Transverse colon (tissue), 4 donors: Measurements from ENCODE around the gene PHLDB2. TPM values are rescaled to one million over a fixed set of nuclear protein-coding genes. Genes with fewer than 3 reads are reported as not detected.

Experiments
- DNase-seq: peaks from one replicate; pipeline ENCODE4 v3.0.0-alpha.2; 2019
- H3K27ac ChIP-seq, 4 donors: fragments of 200-600 bp; sonication (generic); 2 replicates each; pipeline ENCODE4 v1.5.1; 2016 to 2018; ENCODE audit warnings: inconsistent platforms in 4 of 4
- H3K27me3 ChIP-seq: fragments of 200-600 bp; sonication (generic); 2 replicates; pipeline ENCODE4 v1.5.1; 2017; ENCODE audit warnings: inconsistent platforms
- H3K36me3 ChIP-seq, 4 donors: fragments of 200-600 bp; sonication (generic); 2 replicates each; pipeline ENCODE4 v1.5.1; 2017 to 2019; ENCODE audit warnings: inconsistent platforms in 4 of 4
- H3K4me1 ChIP-seq, 4 donors: fragments of 200-600 bp; sonication (generic); 2 replicates each; pipeline ENCODE4 v1.5.1; 2017 to 2020; ENCODE audit warnings: inconsistent platforms in 4 of 4
- H3K4me3 ChIP-seq, 4 donors: fragments of 200-600 bp; sonication (generic); 1 replicate in 1 of 4; 2 replicates in 3 of 4; pipeline versions ENCODE4 v1.5.1 to v1.6.1; 2017 to 2019; ENCODE audit warnings: inconsistent platforms in 4 of 4
- H3K9me3 ChIP-seq, 2 donors: fragments of 200-600 bp; sonication (generic); 2 replicates each; pipeline ENCODE4 v1.5.1; 2017 to 2019; ENCODE audit warnings: inconsistent platforms in 2 of 2
- EP300 ChIP-seq: sonication (generic); formaldehyde crosslinking; IDR thresholded peaks from one replicate; pipeline ENCODE4 v1.6.1; 2017; ENCODE audit warnings: antibody characterized with exemption, low read depth
- POLR2A ChIP-seq: fragments of 450-650 bp; IDR thresholded peaks from one replicate; pipeline ENCODE4 v1.6.1; 2016; ENCODE audit warnings: antibody characterized with exemption, mild to moderate bottlenecking, moderate library complexity
- POLR2AphosphoS5 ChIP-seq, 3 donors: sonication (generic); formaldehyde crosslinking; IDR thresholded peaks; one replicate each; pipeline ENCODE4 v1.6.1; 2016; ENCODE audit warnings: antibody characterized with exemption in 3 of 3
- WGBS, 2 donors: methylation state at CpG; one replicate each; pipeline ENCODE4 v1.1.5; 2018; ENCODE audit warnings: low coverage in 1 of 2; 5-methylcytosine and 5-hydroxymethylcytosine counted together
- in situ Hi-C, 4 donors: fragments of 200-750 bp; cut with MboI; loops; one replicate each; pipeline versions ENCODE4 v1.15.0 to v1.15.1; 2017; ENCODE audit warnings: low sequenced_read_pairs in 3 of 4, low pct_ligation_motif_present in 1 of 4, low pct_unique_long_range_greater_than_20kb in 1 of 4
- intact Hi-C: fragments of 100-400 bp; cut with DNase I; formaldehyde crosslinking; loops from one replicate; pipeline ENCODE4 v1.15.1; 2023; ENCODE audit warnings: low total_unique reads
- total RNA-seq, 4 donors: library from RNA; depleted of rRNA; stranded (reverse); fragments of >200 nt; gene quantifications; one replicate each; pipeline ENCODE4 v1.1.0, GENCODE V29; 2016
- TF ChIP-seq, protein P1 (sequence below), 5 experiments: fragments of 200-600 bp in 3 of 5; fragments of 450-650 bp in 2 of 5; sonication (generic) in 3 of 5; IDR thresholded peaks; 1 replicate in 2 of 5; 2 replicates in 3 of 5; pipeline ENCODE4 v1.5.1; 2016 to 2017; ENCODE audit warnings: antibody characterized with exemption in 5 of 5, inconsistent platforms in 3 of 5, mild to moderate bottlenecking in 2 of 5, moderate library complexity in 1 of 5

Gene PHLDB2
- total RNA-seq, 4 donors from 2014 or later = 20.3 to 43.8 (median 24.5) TPM

DNA sequence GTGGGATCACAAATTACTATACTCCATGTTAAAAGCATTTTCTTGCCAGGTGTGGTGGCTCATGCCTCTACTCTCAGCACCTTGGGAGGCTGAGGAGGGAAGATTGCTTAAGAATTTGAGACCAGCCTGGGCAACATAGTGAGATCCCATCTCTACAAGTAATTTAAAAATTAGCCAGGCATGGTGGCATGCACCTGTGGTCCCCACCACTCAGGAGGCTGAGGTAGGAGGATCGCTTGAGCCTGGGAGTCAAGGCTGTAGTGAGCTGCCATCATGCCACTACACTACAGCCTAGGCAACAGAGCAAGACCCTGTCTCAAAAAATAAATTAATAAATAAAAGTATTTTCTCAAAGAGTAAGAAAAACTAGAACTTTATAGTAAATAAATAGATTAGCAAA, 96.8 kb downstream of the PHLDB2 start:
- Histone ChIP-seq H3K4me1 (peaks cover 0 to 5% (median 0%) of the 10 kb centered on the region in 4 donors), H3K27ac (no peak overlapping the region), H3K27me3 (no peaks in the 10 kb centered on the region), H3K36me3 (no peaks in the 10 kb centered on the region), H3K9me3 (no peaks in the 10 kb centered on the region), H3K4me3 (no peak overlapping the region)
- TF ChIP-seq, protein P1, sequence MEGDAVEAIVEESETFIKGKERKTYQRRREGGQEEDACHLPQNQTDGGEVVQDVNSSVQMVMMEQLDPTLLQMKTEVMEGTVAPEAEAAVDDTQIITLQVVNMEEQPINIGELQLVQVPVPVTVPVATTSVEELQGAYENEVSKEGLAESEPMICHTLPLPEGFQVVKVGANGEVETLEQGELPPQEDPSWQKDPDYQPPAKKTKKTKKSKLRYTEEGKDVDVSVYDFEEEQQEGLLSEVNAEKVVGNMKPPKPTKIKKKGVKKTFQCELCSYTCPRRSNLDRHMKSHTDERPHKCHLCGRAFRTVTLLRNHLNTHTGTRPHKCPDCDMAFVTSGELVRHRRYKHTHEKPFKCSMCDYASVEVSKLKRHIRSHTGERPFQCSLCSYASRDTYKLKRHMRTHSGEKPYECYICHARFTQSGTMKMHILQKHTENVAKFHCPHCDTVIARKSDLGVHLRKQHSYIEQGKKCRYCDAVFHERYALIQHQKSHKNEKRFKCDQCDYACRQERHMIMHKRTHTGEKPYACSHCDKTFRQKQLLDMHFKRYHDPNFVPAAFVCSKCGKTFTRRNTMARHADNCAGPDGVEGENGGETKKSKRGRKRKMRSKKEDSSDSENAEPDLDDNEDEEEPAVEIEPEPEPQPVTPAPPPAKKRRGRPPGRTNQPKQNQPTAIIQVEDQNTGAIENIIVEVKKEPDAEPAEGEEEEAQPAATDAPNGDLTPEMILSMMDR (IDR thresholded peaks at IDR 0.05) = no peak
- no peak for TF ChIP-seq POLR2AphosphoS5 (IDR thresholded peaks at IDR 0.05)
- no peak for TF ChIP-seq EP300
- TF ChIP-seq POLR2A = no peak
- in situ Hi-C loops (no loop called here), intact Hi-C loops (no loop called here)
- 80 to 95% methylated on average over 1 of the region's 1 CpG for WGBS, 2 donors
- no peak for DNase-seq

GRCh38 chr3:111956449-111956848, 97.4 kb downstream of the PHLDB2 start:
- in situ Hi-C loops = no loop called here

GRCh38 chr3:111956995-111957734, 98.1 kb downstream of the PHLDB2 start:
- H3K36me3 ChIP-seq = no peaks in the 10 kb centered on the region
- no peak for TF ChIP-seq POLR2AphosphoS5 (IDR thresholded peaks at IDR 0.05)
- TF ChIP-seq, protein P1 (IDR thresholded peaks at IDR 0.05) = no peak
- no peak for TF ChIP-seq POLR2A
- TF ChIP-seq EP300 = no peak
- H3K4me3 ChIP-seq = no peak overlapping the region
- no peaks in the 10 kb centered on the region for H3K27me3 ChIP-seq
- no peak for DNase-seq
- 74 to 88% methylated on average over 3 to 4 of the region's 4 CpGs for WGBS, 2 donors
- H3K27ac ChIP-seq = no peak overlapping the region
- intact Hi-C loops = no loop called here
- peaks cover 0 to 5% (median 0%) of the 10 kb centered on the region in 4 donors for H3K4me1 ChIP-seq
- H3K9me3 ChIP-seq = no peaks in the 10 kb centered on the region
- in situ Hi-C loops = no loop called here

More at GRCh38 chr3:111956449-111956848, 97.4 kb downstream of the PHLDB2 start:
- TF ChIP-seq POLR2A (no peak), POLR2AphosphoS5 (IDR thresholded peaks at IDR 0.05) (no peak), EP300 (no peak)
- TF ChIP-seq, protein P1 (IDR thresholded peaks at IDR 0.05) = no peak
- no peaks in the 10 kb centered on the region for H3K36me3 ChIP-seq
- 86 to 91% methylated on average over 3 of the region's 3 CpGs for WGBS, 2 donors
- no peaks in the 10 kb centered on the region for H3K27me3 ChIP-seq
- no peaks in the 10 kb centered on the region for H3K9me3 ChIP-seq
- intact Hi-C loops = no loop called here
- no peak overlapping the region for H3K4me3 ChIP-seq
- peaks cover 0 to 5% (median 0%) of the 10 kb centered on the region in 4 donors for H3K4me1 ChIP-seq
- no peak overlapping the region for H3K27ac ChIP-seq
- no peak for DNase-seq

DNA sequence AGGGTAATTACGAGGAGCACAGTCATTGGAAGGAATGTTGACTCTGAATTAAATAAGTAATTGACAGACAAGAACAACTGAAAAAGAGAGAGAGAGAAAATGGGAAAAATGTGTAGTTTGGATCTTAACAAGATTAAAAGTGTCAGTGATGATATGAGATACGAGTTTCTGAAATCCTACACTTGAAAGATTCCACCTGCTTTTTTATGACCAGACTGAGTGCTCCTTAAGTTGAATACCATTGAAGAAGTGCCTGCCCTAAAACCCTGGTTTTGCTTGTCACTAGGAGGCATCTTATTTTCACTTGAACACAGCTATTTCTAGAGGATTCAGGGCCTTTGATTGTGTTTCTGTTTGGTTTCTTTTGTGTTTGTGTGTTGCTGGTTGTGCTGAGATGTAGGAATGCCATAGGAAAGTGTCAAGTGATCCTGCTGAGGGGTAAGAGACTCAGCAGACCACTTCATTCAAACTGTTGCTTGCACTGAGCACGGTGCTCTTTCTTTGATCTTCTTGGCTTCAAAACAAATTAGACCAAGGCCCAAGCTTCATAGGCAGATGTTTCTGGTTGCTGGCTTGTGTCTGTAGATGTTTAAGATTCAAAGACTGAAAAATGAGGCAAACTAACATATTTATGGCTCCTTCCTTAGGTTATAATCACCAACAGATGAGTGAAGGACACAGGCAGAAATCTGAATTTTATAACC, 102.5 kb downstream of the PHLDB2 start:
- Histone ChIP-seq H3K4me1 (no peaks in the 10 kb centered on the region), H3K9me3 (no peaks in the 10 kb centered on the region), H3K36me3 (no peaks in the 10 kb centered on the region), H3K4me3 (no peak overlapping the region), H3K27me3 (no peaks in the 10 kb centered on the region), H3K27ac (no peak overlapping the region)
- WGBS, 2 donors = 74 to 82% methylated on average over 2 to 3 of the region's 3 CpGs
- in situ Hi-C loops = loop anchor here in 1 of 4 donors (5.0 kb wide), 1 partner anchor 244 kb away; no protein-coding TSS in a partner anchor
- intact Hi-C loops = no loop called here
- no peak for DNase-seq
- no peak for TF ChIP-seq POLR2A
- TF ChIP-seq, protein P1 (IDR thresholded peaks at IDR 0.05) = no peak
- TF ChIP-seq EP300 = no peak
- TF ChIP-seq POLR2AphosphoS5 (IDR thresholded peaks at IDR 0.05) = no peak
